GM18873 (cell line): ENCODE measurements around the gene IL37.

ENCODE experiments used
- ATAC-seq: cut with Tn5 transposase; IDR thresholded peaks from one replicate; pipeline ENCODE4 v1.9.1; 2021; ENCODE audit warnings: mild to moderate bottlenecking, moderate library complexity, moderate number of reproducible peaks; ENCODE audit not compliant: unreplicated experiment, low FRiP score

IL37 gene

DNA sequence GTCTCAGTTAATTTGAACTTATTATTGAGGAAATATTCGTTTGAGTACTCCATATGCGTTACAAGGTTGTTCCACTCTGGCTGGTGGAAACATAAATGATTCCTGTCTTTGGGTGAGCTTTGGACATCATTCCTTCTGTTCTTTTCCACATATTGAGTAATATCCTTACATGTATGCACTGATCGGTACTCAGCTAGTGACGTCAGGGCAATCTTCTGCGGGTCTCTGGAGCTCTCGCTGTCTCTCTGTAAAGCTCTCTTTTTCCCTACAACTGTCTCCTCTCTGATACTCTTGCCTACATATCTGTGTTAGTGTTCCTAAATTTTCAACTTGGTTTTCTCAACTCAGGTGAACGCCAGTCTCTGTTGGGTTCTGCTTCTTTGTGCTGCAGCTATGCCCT is 43.4 kb downstream of the IL37 start:
- no peak for ATAC-seq

DNA sequence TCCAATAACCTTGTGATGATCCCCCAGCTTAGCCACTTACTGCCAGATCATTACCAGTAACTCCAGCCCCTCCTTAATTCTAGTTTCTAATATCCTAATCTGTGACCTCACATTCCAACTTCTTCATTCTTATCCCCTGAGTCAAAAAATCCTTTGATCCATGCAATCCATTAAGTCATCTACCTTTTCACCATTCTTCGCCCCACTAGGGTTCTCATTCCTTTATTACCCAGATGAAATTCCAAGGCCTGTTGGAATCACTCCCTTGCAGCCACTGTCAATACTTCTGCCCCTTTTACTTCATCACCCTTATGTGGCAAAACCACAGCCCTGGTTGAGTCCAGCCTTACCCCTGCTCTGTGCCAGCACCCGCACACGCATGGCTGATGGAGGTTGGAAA is 46.5 kb downstream of the IL37 start:
- ATAC-seq = no peak

DNA sequence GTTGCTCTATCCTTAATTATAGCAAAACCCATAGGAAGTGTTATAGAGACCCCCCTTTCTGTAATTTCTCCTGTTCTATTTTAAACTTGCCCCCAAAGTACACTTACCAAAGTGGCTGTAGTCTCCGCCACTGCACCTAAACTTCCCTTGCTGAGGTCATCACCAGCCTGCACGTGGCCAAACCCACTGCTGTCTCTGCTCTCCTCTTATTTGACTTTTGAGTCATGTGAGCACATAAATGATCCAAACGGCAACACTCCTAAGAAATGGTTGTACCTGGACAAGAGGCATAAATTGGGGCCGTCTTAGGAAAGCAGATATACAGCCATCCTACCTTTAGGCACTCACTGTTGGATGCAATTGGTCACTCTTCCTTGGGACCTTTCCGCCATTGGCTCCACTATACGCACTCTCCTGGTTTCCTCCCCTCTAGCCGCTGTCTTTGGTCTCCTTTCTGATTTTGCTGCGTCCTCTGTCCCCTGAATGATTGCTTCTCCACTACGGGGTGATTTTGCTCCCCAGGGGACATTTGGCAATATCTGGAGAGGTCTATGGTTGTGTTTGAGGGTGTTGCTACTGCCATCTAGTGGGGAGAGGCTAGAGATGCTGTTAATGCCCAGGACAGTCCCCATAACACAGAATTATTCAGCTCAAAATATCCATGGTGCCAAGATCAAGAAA is 47.6 kb downstream of the IL37 start:
- ATAC-seq = no peak

DNA sequence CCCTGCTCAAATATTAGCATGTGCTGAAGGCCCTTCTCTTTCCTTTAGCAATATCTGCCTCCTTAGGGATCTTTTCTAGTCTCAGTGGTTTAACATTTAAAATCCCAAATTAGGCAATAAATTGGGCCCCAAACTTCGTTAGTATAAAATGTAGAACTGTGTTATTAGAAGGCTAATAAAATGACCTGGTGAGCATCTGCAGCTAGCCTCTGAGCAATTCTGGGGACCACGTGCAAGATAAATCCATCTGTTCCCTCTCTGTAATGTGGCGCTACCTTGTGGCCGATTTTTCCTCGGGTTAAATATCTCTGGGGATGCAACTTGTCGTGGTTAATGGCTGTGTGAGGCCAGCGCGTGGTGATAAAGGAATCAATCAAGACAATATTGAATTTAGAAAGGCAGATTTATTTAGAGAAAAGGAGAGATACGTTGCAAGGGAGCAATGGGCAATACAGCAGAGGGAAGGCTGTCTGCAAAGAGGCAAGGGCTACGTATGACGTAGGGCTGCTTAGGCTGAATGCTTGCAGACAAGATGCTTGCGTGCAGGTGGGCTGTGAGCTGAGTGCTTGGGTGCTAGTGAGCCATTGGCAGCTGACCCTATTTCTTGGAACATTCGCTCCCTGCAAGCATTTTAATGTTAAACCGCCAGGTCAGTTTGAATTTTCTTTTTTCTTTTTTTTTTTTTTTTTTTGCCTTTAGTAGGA is 48.3 kb downstream of the IL37 start:
- ATAC-seq = no peak

DNA sequence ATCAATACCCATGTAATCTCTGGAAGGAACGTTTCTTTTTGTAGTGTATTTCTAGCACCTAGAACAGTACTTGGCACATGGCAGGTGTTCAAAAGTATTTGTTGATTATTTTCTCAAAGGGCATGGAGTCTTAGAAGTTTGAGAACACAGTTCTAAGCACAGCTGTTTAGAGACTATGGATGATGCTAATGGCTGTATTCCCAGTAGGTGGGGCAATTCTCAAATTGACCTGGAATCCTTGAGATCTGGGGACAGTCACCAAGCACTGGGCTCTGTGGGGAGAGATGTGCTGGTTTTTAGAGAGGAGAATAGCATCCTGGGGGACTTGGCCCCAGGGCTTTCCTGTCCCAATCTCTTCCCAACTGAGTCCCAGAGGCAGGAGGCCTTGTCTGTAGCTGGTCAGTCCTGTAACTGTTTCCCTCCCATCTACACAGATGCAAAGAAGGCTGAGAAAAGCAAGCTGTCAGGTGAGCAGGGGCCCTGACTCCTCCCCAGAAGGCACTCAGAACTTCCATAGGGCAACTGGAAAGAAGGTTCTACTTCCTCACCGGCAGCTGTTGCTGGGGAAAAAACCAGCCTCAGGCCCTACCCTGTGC is 49.4 kb downstream of the IL37 start:
- no peak for ATAC-seq

DNA sequence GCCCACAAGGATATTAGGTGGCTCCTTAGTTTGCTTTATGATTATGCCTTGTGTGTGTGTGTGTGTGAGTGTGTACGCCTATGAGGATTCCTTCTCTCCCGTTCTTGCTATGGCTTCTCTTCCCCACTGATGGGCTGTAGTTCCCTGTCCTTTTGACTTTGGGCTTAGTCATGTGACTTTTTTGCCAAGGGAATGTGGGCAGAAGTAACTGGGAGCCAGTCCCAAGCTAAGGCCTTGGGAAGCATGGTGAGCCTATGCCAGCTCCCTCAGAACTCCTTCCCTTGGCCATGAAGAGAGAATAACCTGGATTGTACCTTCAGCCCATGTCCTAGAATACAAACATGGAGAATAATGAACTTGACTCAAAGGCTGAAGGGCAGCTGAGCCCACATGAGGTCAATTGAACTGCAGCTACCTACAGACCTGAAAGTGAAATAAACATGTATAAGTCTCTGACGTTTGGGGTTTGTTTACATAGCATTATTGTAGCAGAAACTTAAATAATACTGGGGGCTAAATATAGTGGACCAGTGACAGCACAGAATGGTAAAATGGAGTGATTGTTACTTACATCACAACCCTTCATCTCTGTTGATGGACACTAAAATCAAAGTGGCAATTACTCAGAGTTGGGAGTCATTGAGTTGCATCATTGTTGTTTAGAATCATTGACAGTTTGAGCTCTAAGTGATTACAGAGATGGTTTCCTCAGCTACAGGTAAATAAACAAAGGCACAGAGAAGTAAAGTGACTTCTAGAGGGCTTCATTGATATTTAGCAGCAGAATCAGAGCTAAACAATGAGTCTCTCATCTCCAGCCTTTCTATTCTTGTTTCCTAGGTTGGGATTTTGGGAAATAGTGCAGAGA is 51.6 kb downstream of the IL37 start:
- no peak for ATAC-seq

DNA sequence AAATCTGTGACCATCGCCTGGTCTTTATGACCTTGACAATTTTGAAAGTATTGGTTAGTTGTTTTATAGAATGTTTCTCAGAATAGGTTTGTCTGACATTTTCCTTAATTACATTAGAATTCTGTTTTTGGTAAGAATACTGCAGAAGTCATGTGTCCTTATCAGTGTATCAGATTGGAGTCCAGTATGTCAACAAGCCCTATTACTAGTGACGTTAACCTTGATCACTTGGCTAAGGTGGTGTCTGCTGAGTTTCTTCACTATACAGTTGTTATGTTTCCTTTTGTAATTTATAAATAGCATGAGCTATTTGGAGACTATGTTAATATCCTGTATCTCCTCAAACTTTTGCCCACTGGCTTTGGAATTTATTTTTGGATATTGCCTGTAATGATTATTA is 56.1 kb downstream of the IL37 start:
- ATAC-seq = no peak
